ENCODE data around the gene LUZP1. TPM values are rescaled to one million over a fixed set of nuclear protein-coding genes. Genes with fewer than 3 reads are reported as not detected.

The LUZP1 gene
- total and polyA plus RNA-seq, 7 donors = 1.5 to 13.4 (median 7.4) TPM

- DNase-seq = no peak
- no peak for TF ChIP-seq CTCF (IDR thresholded peaks at IDR 0.05)
- Histone ChIP-seq H3K9me3 (no peaks in the 10 kb centered on the region), H3K27ac (no peak overlapping the region), H3K4me1 (no peaks in the 10 kb centered on the region), H3K36me3 (ENCODE audit: insufficient read depth in 1 of 2, low read depth in 1 of 2) (peaks cover 21 to 85% of the 10 kb centered on the region in 2 donors), H3K4me3 (no peak overlapping the region), H3K27me3 (ENCODE audit: insufficient read depth in 3 of 3, low read length in 2 of 3) (no peaks in the 10 kb centered on the region)
- no peak for ATAC-seq
- intact Hi-C loops (cut with DNase I) = no loop called here
These were observed 94.6 kb downstream of the LUZP1 start for GRCh38 chr1:23074012-23074411.

- Histone ChIP-seq H3K4me3 (no peak overlapping the region), H3K4me1 (no peaks in the 10 kb centered on the region), H3K27ac (no peak overlapping the region), H3K36me3 (ENCODE audit: insufficient read depth in 1 of 2, low read depth in 1 of 2) (peaks cover 20 to 93% of the 10 kb centered on the region in 2 donors), H3K27me3 (ENCODE audit: insufficient read depth in 3 of 3, low read length in 2 of 3) (no peaks in the 10 kb centered on the region), H3K9me3 (no peaks in the 10 kb centered on the region)
- intact Hi-C loops (cut with DNase I) = no loop called here
- 85 to 88% (median 87%) methylated on average over 4 of the region's 4 CpGs for WGBS, 3 donors
- ATAC-seq (no peak), DNase-seq (no peak)
- TF ChIP-seq CTCF (IDR thresholded peaks at IDR 0.05) = no peak
These were observed 99.0 kb downstream of the LUZP1 start for GRCh38 chr1:23069675-23070074.

- H3K27me3 ChIP-seq (ENCODE audit: insufficient read depth in 3 of 3, low read length in 2 of 3) = no peaks in the 10 kb centered on the region
- no peaks in the 10 kb centered on the region for H3K9me3 ChIP-seq
- no peak overlapping the region for H3K4me3 ChIP-seq
- H3K27ac ChIP-seq = no peak overlapping the region
- no peak for TF ChIP-seq CTCF (IDR thresholded peaks at IDR 0.05)
- DNase-seq (no peak), ATAC-seq (no peak)
- H3K4me1 ChIP-seq = no peaks in the 10 kb centered on the region
- intact Hi-C loops (cut with DNase I) = no loop called here
- 92 to 99% (median 92%) methylated on average over 2 of the region's 2 CpGs for WGBS, 3 donors
- peaks cover 20 to 96% of the 10 kb centered on the region in 2 donors for H3K36me3 ChIP-seq (ENCODE audit: insufficient read depth in 1 of 2, low read depth in 1 of 2)
These were observed 99.5 kb downstream of the LUZP1 start for GRCh38 chr1:23069149-23069548.

GRCh38 chr1:23066075-23066474 lies 102.6 kb downstream of the LUZP1 start:
- no peaks in the 10 kb centered on the region for H3K27me3 ChIP-seq (ENCODE audit: insufficient read depth in 3 of 3, low read length in 2 of 3)
- peaks cover 14 to 95% of the 10 kb centered on the region in 2 donors for H3K36me3 ChIP-seq (ENCODE audit: insufficient read depth in 1 of 2, low read depth in 1 of 2)
- ATAC-seq (no peak), DNase-seq (no peak)
- H3K4me1 ChIP-seq = no peaks in the 10 kb centered on the region
- WGBS, 3 donors = 86 to 98% (median 89%) methylated on average over 2 of the region's 2 CpGs
- no peak overlapping the region for H3K4me3 ChIP-seq
- TF ChIP-seq CTCF (IDR thresholded peaks at IDR 0.05) = no peak
- no peak overlapping the region for H3K27ac ChIP-seq
- no peaks in the 10 kb centered on the region for H3K9me3 ChIP-seq
- intact Hi-C loops (cut with DNase I) = no loop called here

- Histone ChIP-seq H3K36me3 (ENCODE audit: insufficient read depth in 1 of 2, low read depth in 1 of 2) (peaks cover 14 to 95% of the 10 kb centered on the region in 2 donors), H3K27ac (no peak overlapping the region), H3K27me3 (ENCODE audit: insufficient read depth in 3 of 3, low read length in 2 of 3) (no peaks in the 10 kb centered on the region), H3K4me3 (no peak overlapping the region), H3K9me3 (no peaks in the 10 kb centered on the region), H3K4me1 (no peaks in the 10 kb centered on the region)
- intact Hi-C loops (cut with DNase I) = no loop called here
- ATAC-seq (no peak), DNase-seq (no peak)
- WGBS, 3 donors = 60 to 74% (median 73%) methylated on average over 2 of the region's 2 CpGs
- no peak for TF ChIP-seq CTCF (IDR thresholded peaks at IDR 0.05)
These were observed 103.3 kb downstream of the LUZP1 start for GRCh38 chr1:23065385-23065784.

Measured in psoas muscle (tissue), 8 donors.